B cell (primary cell): ENCODE measurements around the gene CDC42EP4.

Experiments used
- CTCF ChIP-seq: fragments of 200-600 bp; IDR thresholded peaks from one replicate; pipeline ENCODE4 v1.8.0; 2022; ENCODE audit warnings: antibody characterized with exemption, mild to moderate bottlenecking
- EZH2 ChIP-seq: IDR thresholded peaks from 2 replicates; pipeline ENCODE4 v1.6.1; 2012; ENCODE audit warnings: borderline replicate concordance, low read depth, mild to moderate bottlenecking, moderate library complexity, low read length; ENCODE audit not compliant: insufficient read depth, poor library complexity, severe bottlenecking

GRCh38 chr17:73262676-73263642 lies 48.8 kb downstream of the CDC42EP4 start:
- no peak for TF ChIP-seq CTCF
- no peak for TF ChIP-seq EZH2
